K562 (cell line): ENCODE data around the gene SLC35G3. TPM values are rescaled to one million over a fixed set of nuclear protein-coding genes. Genes with fewer than 3 reads are reported as not detected.

ENCODE experiments used
- ATAC-seq: fragments of 200-7000 bp; cut with Tn5 transposase; 3 replicates; pipeline ENCODE4 v1.9.1; 2020; ENCODE audit warnings: moderate library complexity
- BruUV-seq: library from RNA; stranded (reverse); fragments of 400-500 nt; replicated peaks from 2 replicates; lab custom pipeline; 2021; lab: Mats Ljungman, UMichigan
- CTCF ChIA-PET: fragments of 300-600 bp; formaldehyde crosslinking; extraction: SDS; loops from one replicate; lab custom pipeline; 2021; ENCODE audit warnings: low intra/inter-chr PET ratio; lab: Yijun Ruan, JAX
- POLR2A ChIA-PET: fragments of 300-600, 350-650 bp; sonication (Branson Sonifier 250); formaldehyde crosslinking; extraction: SDS; loops from one replicate; lab custom pipeline; 2021; ENCODE audit warnings: antibody characterized with exemption, inconsistent platforms; lab: Yijun Ruan, JAX
- DNase-seq, 4 experiments: peaks; one replicate each; pipeline versions ENCODE4 v3.0.0 to v3.0.0-alpha.2; 2011 to 2018; ENCODE audit warnings: low spot score in 3 of 4, mixed read lengths in 3 of 4; ENCODE audit errors: extremely low read depth in 1 of 4
- FAIRE-seq: peaks from 2 replicates; lab custom pipeline; 2011; peaks lifted over from hg19 to GRCh38; lab: Jason Lieb, UNC
- H2AFZ ChIP-seq: 2 replicates; pipeline ENCODE4 v1.6.0; 2011; ENCODE audit warnings: low read depth, low read length, control low read depth, inconsistent platforms
- H3K27ac ChIP-seq: fragments of 200-600 bp; 3 replicates; pipeline ENCODE4 v1.8.0; 2011; ENCODE audit warnings: low read depth, mild to moderate bottlenecking, control low read depth, inconsistent platforms, low read length, moderate library complexity, mixed read lengths; ENCODE audit errors: extremely low read depth
- H3K27me3 ChIP-seq, 2 experiments: fragments of 300-600 bp in 1 of 2; 2 replicates in 1 of 2; 3 replicates in 1 of 2; pipeline versions ENCODE4 v1.6.0 to v1.8.0; 2011; ENCODE audit warnings: inconsistent platforms in 2 of 2, low read length in 2 of 2, mild to moderate bottlenecking in 1 of 2, mixed read lengths in 1 of 2, moderate library complexity in 1 of 2; ENCODE audit not compliant: control insufficient read depth in 2 of 2, insufficient read depth in 2 of 2
- H3K36me3 ChIP-seq: fragments of 300-600 bp; 3 replicates; pipeline ENCODE4 v1.8.0; 2011; ENCODE audit warnings: mild to moderate bottlenecking, low read length, inconsistent platforms; ENCODE audit not compliant: control insufficient read depth, insufficient read depth
- H3K4me1 ChIP-seq, 2 experiments: fragments of 200-600 bp in 1 of 2; replicated peaks in 1 of 2; 2 replicates in 1 of 2; 3 replicates in 1 of 2; pipeline versions ENCODE4 v1.5.1 to v1.8.0; 2011; ENCODE audit warnings: inconsistent platforms in 2 of 2, low read length in 2 of 2, mild to moderate bottlenecking in 1 of 2, mixed read lengths in 1 of 2, moderate library complexity in 1 of 2; ENCODE audit not compliant: control insufficient read depth in 2 of 2, insufficient read depth in 2 of 2
- H3K4me2 ChIP-seq: 2 replicates; pipeline ENCODE4 v1.6.1; 2011; ENCODE audit warnings: low read length, control low read depth, inconsistent platforms, mixed read lengths; ENCODE audit not compliant: insufficient read depth
- H3K4me3 ChIP-seq: fragments of 200-600 bp; sonication (generic), shearing (Covaris generic); 2 replicates; pipeline ENCODE4 v1.5.1; 2016; ENCODE audit warnings: control low read depth, inconsistent platforms
- H3K79me2 ChIP-seq: fragments of 200-600 bp; 3 replicates; pipeline ENCODE4 v1.8.0; 2011; ENCODE audit warnings: low read length, inconsistent platforms; ENCODE audit not compliant: control insufficient read depth, insufficient read depth
- H3K9ac ChIP-seq, 2 experiments: 2 replicates each; pipeline versions ENCODE4 v1.6.0 to v1.6.1; 2011; ENCODE audit warnings: low read depth in 2 of 2, low read length in 2 of 2, control low read depth in 1 of 2, inconsistent platforms in 1 of 2, mild to moderate bottlenecking in 1 of 2, mixed read lengths in 1 of 2; ENCODE audit not compliant: insufficient read depth in 1 of 2
- H3K9me1 ChIP-seq: one replicate; pipeline ENCODE4 v1.6.0; 2011; ENCODE audit warnings: inconsistent platforms, mild to moderate bottlenecking, low read length, moderate library complexity; ENCODE audit not compliant: control insufficient read depth, insufficient read depth
- H3K9me3 ChIP-seq: replicated peaks from 2 replicates; pipeline ENCODE4 v1.5.1; 2011; ENCODE audit warnings: low read depth, low read length, inconsistent platforms; ENCODE audit not compliant: control insufficient read depth, insufficient read depth
- H4K20me1 ChIP-seq: replicated peaks from 2 replicates; pipeline ENCODE4 v1.6.1; 2011; ENCODE audit warnings: low read length, inconsistent platforms, mixed read lengths; ENCODE audit not compliant: control insufficient read depth, insufficient read depth
- ARID2 ChIP-seq: fragments of 450-650 bp; IDR thresholded peaks from 2 replicates; pipeline ENCODE4 v1.6.1; 2017; ENCODE audit warnings: antibody characterized with exemption, mild to moderate bottlenecking
- CLOCK ChIP-seq: fragments of 250-450 bp; sonication (Bioruptor Pico); IDR thresholded peaks from 2 replicates; pipeline ENCODE4 v1.4.0; 2020; ENCODE audit warnings: mild to moderate bottlenecking, moderate library complexity, borderline replicate concordance
- FOXA1 ChIP-seq: fragments of 450-650 bp; IDR thresholded peaks from 2 replicates; pipeline ENCODE4 v1.6.1; 2016; ENCODE audit warnings: mild to moderate bottlenecking, borderline replicate concordance
- HMGN3 ChIP-seq: IDR thresholded peaks from 2 replicates; pipeline ENCODE4 v1.6.1; 2011; ENCODE audit warnings: borderline replicate concordance, low read depth, mild to moderate bottlenecking, mixed read lengths, low read length; ENCODE audit not compliant: insufficient read length; ENCODE audit errors: extremely low read depth
- ILF3 ChIP-seq: fragments of 450-650 bp; IDR thresholded peaks from 2 replicates; pipeline ENCODE4 v1.6.1; 2018; ENCODE audit warnings: antibody characterized with exemption, mild to moderate bottlenecking, moderate library complexity, borderline replicate concordance
- PBX2 ChIP-seq, 2 experiments: IDR thresholded peaks in 1 of 2; conservative IDR thresholded peaks in 1 of 2; 2 replicates each; pipeline ENCODE4 v1.6.1; 2016; ENCODE audit warnings: low read depth in 2 of 2, mild to moderate bottlenecking in 1 of 2, missing compliant biosample characterization in 1 of 2, missing genetic modification characterization in 1 of 2, moderate library complexity in 1 of 2
- PCBP1 ChIP-seq: fragments of 200-400 bp; formaldehyde crosslinking; IDR thresholded peaks from 2 replicates; pipeline ENCODE4 v1.6.1; 2018; ENCODE audit warnings: mild to moderate bottlenecking, low read depth, low read length; ENCODE audit not compliant: poor library complexity, severe bottlenecking
- SRSF9 ChIP-seq: fragments of 200-400 bp; formaldehyde crosslinking; IDR thresholded peaks from 2 replicates; pipeline ENCODE4 v1.6.1; 2017; ENCODE audit warnings: low read depth, low read length, borderline replicate concordance
- TSC22D4 ChIP-seq: fragments of 450-650 bp; IDR thresholded peaks from 2 replicates; pipeline ENCODE4 v1.6.1; 2016; ENCODE audit warnings: missing genetic modification characterization, missing biosample characterization, control low read depth
- ZKSCAN3 ChIP-seq: fragments of 250-450 bp; sonication (Bioruptor Pico); IDR thresholded peaks from 2 replicates; pipeline ENCODE4 v1.4.0; 2020
- ZNF449 ChIP-seq: fragments of 250-450 bp; sonication (Bioruptor Pico); IDR thresholded peaks from 2 replicates; pipeline ENCODE4 v1.8.0; 2022; ENCODE audit warnings: moderate library complexity, mild to moderate bottlenecking, inconsistent platforms
- WGBS: fragments of 100-300 bp; shearing (Covaris generic); methylation state at CpG from one replicate; pipeline ENCODE4 v1.1.6; 2016; ENCODE audit warnings: low coverage, mixed read lengths; ENCODE audit not compliant: insufficient coverage; ENCODE audit errors: missing lambda C conversion rate; 5-methylcytosine and 5-hydroxymethylcytosine counted together
- in situ Hi-C: fragments of 300-500 bp; cut with MboI; formaldehyde crosslinking; loops from 4 replicates; pipeline ENCODE4 v1.15.0; 2018; ENCODE audit warnings: inconsistent platforms, mixed read lengths
- intact Hi-C: fragments of 100-400 bp; cut with micrococcal nuclease; formaldehyde crosslinking; loops from 2 replicates; pipeline ENCODE4 v1.14.2; 2022
- polyA plus RNA-seq, 8 experiments: library from polyadenylated mRNA; depleted of rRNA in 4 of 8; stranded (reverse) in 5 of 8; unstranded in 3 of 8; fragments of >200 nt; fragmentation: Nextera tagmentation in 2 of 8; fragmentation: Illumina TruSeq in 1 of 8; extraction: Ambion mirVana in 2 of 8; extraction: Trizol in 1 of 8; gene quantifications; 2 replicates each; pipeline versions ENCODE4 v1.2.1 to v1.2.3, GENCODE V29; 2011 to 2014; ENCODE audit warnings: inconsistent platforms in 1 of 8, missing spikeins in 1 of 8
- total RNA-seq, 7 experiments: library from RNA; depleted of rRNA in 6 of 7; stranded (reverse); fragments of >200 nt in 6 of 7; fragmentation: Illumina TruSeq in 2 of 7; extraction: Trizol in 2 of 7; gene quantifications; 2 replicates each; pipeline versions ENCODE4 v1.2.1 to v1.2.3, GENCODE V29; 2011 to 2021; ENCODE audit warnings: low replicate concordance in 1 of 7

The SLC35G3 gene
- total and polyA plus RNA-seq, 9 of the 15 experiments (the other 6 are each of a cell fraction or from before 2014, with no cell fraction given), result not detected

GRCh38 chr17:35192708-35193107 lies 1.5 kb downstream of the SLC35G3 start:
- Histone ChIP-seq H3K27me3 (peaks cover 0 to 2% of the 10 kb centered on the region in 2 experiments; a peak in 1 of 5 replicates), H3K79me2 (no peaks in the 10 kb centered on the region), H3K9ac (no peak overlapping the region), H3K9me3 (no peaks in the 10 kb centered on the region), H3K4me2 (no peak overlapping the region), H3K27ac (no peak overlapping the region), H4K20me1 (no peaks in the 10 kb centered on the region), H3K4me3 (no peak overlapping the region), H3K4me1 (no peaks in the 10 kb centered on the region), H3K9me1 (no peaks in the 10 kb centered on the region), H2AFZ (no peak overlapping the region), H3K36me3 (no peaks in the 10 kb centered on the region)
- TF ChIP-seq CLOCK (CRISPR knock-in tag) (no peak), ARID2 (no peak), ZNF449 (CRISPR knock-in tag) (no peak), ZKSCAN3 (CRISPR knock-in tag) (no peak), FOXA1 (no peak), TSC22D4 (tag) (no peak), SRSF9 (no peak), PBX2 (CRISPR knock-in tag; IDR thresholded peaks at IDR 0.05; ENCODE audit: low read depth) (no peak), PBX2 (tag; conservative IDR thresholded peaks at IDR 0.05; ENCODE audit: low read depth) (no peak), HMGN3 (no peak), ILF3 (no peak), PCBP1 (no peak)
- WGBS, result 0% methylated on average over 5 of the region's 8 CpGs
- no TSS peak for BruUV-seq
- FAIRE-seq (peak; percentile 69), ATAC-seq (no peak), DNase-seq (no peak)
- POLR2A ChIA-PET, result no interaction called here
- CTCF ChIA-PET, result no interaction called here
- in situ Hi-C loops, result no loop called here
- intact Hi-C loops, result no loop called here
